Choroid plexus epithelial cell (primary cell): ENCODE data around the gene GSDME.

Source experiments
- DNase-seq: peaks from one replicate; pipeline ENCODE4 v3.0.0-alpha.2; 2010; ENCODE audit warnings: low read depth
- H3K4me3 ChIP-seq: 2 replicates; pipeline ENCODE4 v1.5.1; 2011; ENCODE audit warnings: low read depth, mild to moderate bottlenecking, control low read depth, low read length, moderate library complexity
- CTCF ChIP-seq: conservative IDR thresholded peaks from 2 replicates; pipeline ENCODE4 v1.5.1; 2011; ENCODE audit warnings: low read depth, mild to moderate bottlenecking, control low read depth, inconsistent platforms, low read length, moderate library complexity

The GSDME gene

GRCh38 chr7:24786306-24786705 lies 29.0 kb upstream of the GSDME start:
- no peak for DNase-seq
- no peak for TF ChIP-seq CTCF

GRCh38 chr7:24784277-24784676 lies 27.0 kb upstream of the GSDME start:
- DNase-seq: no peak
- no peak for TF ChIP-seq CTCF
- no peak overlapping the region for H3K4me3 ChIP-seq

More at GRCh38 chr7:24786306-24786705, 29.0 kb upstream of the GSDME start:
- no peak overlapping the region for H3K4me3 ChIP-seq

- TF ChIP-seq CTCF: no peak
- DNase-seq: no peak
- H3K4me3 ChIP-seq: no peak overlapping the region
Observed at GRCh38 chr7:24783698-24784097, 26.4 kb upstream of the GSDME start.

GRCh38 chr7:24781106-24781505 lies 23.8 kb upstream of the GSDME start:
- no peak overlapping the region for H3K4me3 ChIP-seq
- DNase-seq: no peak
- no peak for TF ChIP-seq CTCF

- TF ChIP-seq CTCF: no peak
- H3K4me3 ChIP-seq: no peak overlapping the region
- peak; percentile 12 for DNase-seq
Observed at GRCh38 chr7:24779283-24779655, 22.0 kb upstream of the GSDME start.

GRCh38 chr7:24778543-24779282 lies 21.4 kb upstream of the GSDME start:
- no peak for TF ChIP-seq CTCF

GRCh38 chr7:24777806-24778205 lies 20.5 kb upstream of the GSDME start:
- no peak overlapping the region for H3K4me3 ChIP-seq
- no peak for TF ChIP-seq CTCF
- DNase-seq: no peak

More at GRCh38 chr7:24778543-24779282, 21.4 kb upstream of the GSDME start:
- DNase-seq: peak; percentile 89
- no peak overlapping the region for H3K4me3 ChIP-seq
